GM23338 (cell line): ENCODE results near the gene TDO2. TPM values are rescaled to one million over a fixed set of nuclear protein-coding genes. Genes with fewer than 3 reads are reported as not detected.

Experiments
- ATAC-seq: fragments of 200-7000 bp; cut with Tn5 transposase; 3 replicates; pipeline ENCODE4 v1.9.1; 2020
- DNase-seq: peaks from one replicate; pipeline ENCODE4 v3.0.0-alpha.2; 2015; ENCODE audit warnings: low spot score
- H2AFZ ChIP-seq: fragments of 200-600 bp; sonication (generic); 2 replicates; pipeline ENCODE4 v1.8.0; 2016; ENCODE audit warnings: antibody characterized with exemption, mild to moderate bottlenecking, moderate library complexity
- H3F3A ChIP-seq: fragments of 200-600 bp; sonication (generic); replicated peaks from 2 replicates; pipeline ENCODE4 v1.8.0; 2017; ENCODE audit warnings: antibody characterized with exemption, mixed run types, low read depth
- H3K27ac ChIP-seq: fragments of 200-600 bp; sonication (generic); 2 replicates; pipeline ENCODE4 v1.6.1; 2016; ENCODE audit warnings: low read depth
- H3K27me3 ChIP-seq: fragments of 200-600 bp; sonication (generic); 2 replicates; pipeline ENCODE4 v1.8.0; 2016; ENCODE audit warnings: mild to moderate bottlenecking, mixed run types, moderate library complexity; ENCODE audit not compliant: insufficient read depth
- H3K36me3 ChIP-seq: fragments of 200-600 bp; sonication (generic); 2 replicates; pipeline ENCODE4 v1.8.0; 2016; ENCODE audit warnings: mild to moderate bottlenecking; ENCODE audit not compliant: insufficient read depth
- H3K4me1 ChIP-seq: fragments of 200-600 bp; sonication (generic); 2 replicates; pipeline ENCODE4 v1.8.0; 2016; ENCODE audit warnings: mild to moderate bottlenecking, moderate library complexity; ENCODE audit not compliant: insufficient read depth
- H3K4me2 ChIP-seq: fragments of 200-600 bp; sonication (generic); 2 replicates; pipeline ENCODE4 v1.7.1; 2017; ENCODE audit warnings: mixed run types
- H3K4me3 ChIP-seq: fragments of 200-600 bp; sonication (generic); 2 replicates; pipeline ENCODE4 v1.6.1; 2016; ENCODE audit warnings: mixed run types
- H3K79me2 ChIP-seq: fragments of 200-600 bp; sonication (generic); replicated peaks from 2 replicates; pipeline ENCODE4 v1.8.0; 2017; ENCODE audit warnings: mild to moderate bottlenecking; ENCODE audit not compliant: insufficient read depth
- H3K9me2 ChIP-seq: fragments of 200-600 bp; sonication (generic); 2 replicates; pipeline ENCODE4 v1.8.0; 2017; ENCODE audit not compliant: insufficient read depth
- H4K20me1 ChIP-seq: fragments of 200-600 bp; sonication (generic); replicated peaks from 2 replicates; pipeline ENCODE4 v1.8.0; 2017; ENCODE audit warnings: mild to moderate bottlenecking; ENCODE audit not compliant: insufficient read depth
- H3K27ac Mint-ChIP-seq: 2 replicates; pipeline ENCODE4 v1.8.0; 2020; ENCODE audit warnings: inconsistent platforms, mild to moderate bottlenecking, moderate library complexity, mixed read lengths
- H3K27me3 Mint-ChIP-seq: 3 replicates; pipeline ENCODE4 v1.8.0; 2022; ENCODE audit warnings: low read depth, mild to moderate bottlenecking, moderate library complexity, mixed read lengths, inconsistent platforms; ENCODE audit not compliant: insufficient read depth, poor library complexity
- H3K36me3 Mint-ChIP-seq: 3 replicates; pipeline ENCODE4 v1.8.0; 2021; ENCODE audit warnings: low read depth, mild to moderate bottlenecking, inconsistent platforms, moderate library complexity, mixed read lengths
- H3K4me1 Mint-ChIP-seq: 3 replicates; pipeline ENCODE4 v1.8.0; 2020; ENCODE audit warnings: mild to moderate bottlenecking, inconsistent platforms, mixed read lengths
- H3K4me3 Mint-ChIP-seq: 3 replicates; pipeline ENCODE4 v1.8.0; 2021; ENCODE audit warnings: moderate library complexity, mild to moderate bottlenecking, inconsistent platforms, mixed read lengths
- H3K9me3 Mint-ChIP-seq: 3 replicates; pipeline ENCODE4 v1.8.0; 2020; ENCODE audit warnings: moderate library complexity, mild to moderate bottlenecking, inconsistent platforms, mixed read lengths
- CREB1 ChIP-seq: fragments of 250-450 bp; sonication (Bioruptor Pico); IDR thresholded peaks from 2 replicates; pipeline ENCODE4 v1.5.0; 2020; ENCODE audit warnings: low read depth, mild to moderate bottlenecking, moderate library complexity
- EZH2 ChIP-seq: fragments of 200-600 bp; sonication (generic); IDR thresholded peaks from one replicate; pipeline ENCODE4 v1.8.0; 2017; ENCODE audit warnings: antibody characterized with exemption, mild to moderate bottlenecking, low read depth; ENCODE audit not compliant: unreplicated experiment
- EZH2phosphoT487 ChIP-seq: fragments of 200-600 bp; sonication (generic); IDR thresholded peaks from one replicate; pipeline ENCODE4 v1.8.1; 2018; ENCODE audit warnings: antibody characterized with exemption; ENCODE audit not compliant: unreplicated experiment
- JUNB ChIP-seq: IDR thresholded peaks from one replicate; pipeline ENCODE4 v1.6.1; 2016; ENCODE audit warnings: antibody characterized with exemption; ENCODE audit not compliant: unreplicated experiment
- NANOG ChIP-seq: IDR thresholded peaks from 2 replicates; pipeline ENCODE4 v1.6.1; 2016; ENCODE audit warnings: antibody characterized with exemption, borderline replicate concordance
- POLR2AphosphoS5 ChIP-seq: IDR thresholded peaks from 2 replicates; pipeline ENCODE4 v1.6.1; 2016; ENCODE audit warnings: antibody characterized with exemption, low read depth
- STAT1 ChIP-seq: IDR thresholded peaks from one replicate; pipeline ENCODE4 v1.6.1; 2016; ENCODE audit warnings: antibody characterized with exemption; ENCODE audit not compliant: unreplicated experiment
- ZNF114 ChIP-seq: fragments of 250-450 bp; sonication (Bioruptor Pico); IDR thresholded peaks from 2 replicates; pipeline ENCODE4 v1.5.0; 2020; ENCODE audit warnings: mild to moderate bottlenecking, moderate library complexity
- ZNF331 ChIP-seq: fragments of 250-450 bp; sonication (Bioruptor Pico); IDR thresholded peaks from 2 replicates; pipeline ENCODE4 v1.5.0; 2020; ENCODE audit warnings: low read depth, mild to moderate bottlenecking, moderate library complexity
- polyA plus RNA-seq: library from polyadenylated mRNA; unstranded; fragments of >200 nt; fragmentation: Nextera tagmentation; extraction: Ambion mirVana; gene quantifications from 2 replicates; pipeline ENCODE4 v1.2.1, GENCODE V29; 2016
- total RNA-seq: library from RNA; depleted of rRNA; stranded (reverse); fragments of >200 nt; shearing (Covaris generic); gene quantifications from 2 replicates; pipeline ENCODE4 v1.2.3, GENCODE V29; 2014
- TF ChIP-seq, protein P1 (sequence below): IDR thresholded peaks from 2 replicates; pipeline ENCODE4 v1.6.1; 2016; ENCODE audit warnings: antibody characterized with exemption
- TF ChIP-seq, protein P2 (sequence below): fragments of 250-450 bp; sonication (Bioruptor Pico); IDR thresholded peaks from 2 replicates; pipeline ENCODE4 v1.5.0; 2020; ENCODE audit warnings: mild to moderate bottlenecking, moderate library complexity
- TF ChIP-seq, protein P3 (sequence below), 2 experiments: fragments of 200-600 bp in 1 of 2; sonication (generic) in 1 of 2; conservative IDR thresholded peaks; 2 replicates each; pipeline versions ENCODE4 v1.5.1 to v1.6.1; 2016 to 2017; ENCODE audit warnings: antibody characterized with exemption in 2 of 2, low read depth in 2 of 2, mild to moderate bottlenecking in 2 of 2, moderate library complexity in 1 of 2
- TF ChIP-seq, protein P4 (sequence below): IDR thresholded peaks from one replicate; pipeline ENCODE4 v1.6.1; 2018; ENCODE audit warnings: antibody characterized with exemption; ENCODE audit not compliant: unreplicated experiment

The TDO2 gene
- total and polyA plus RNA-seq, 2 experiments from 2014 or later = 0.10 TPM; not detected in 1

DNA sequence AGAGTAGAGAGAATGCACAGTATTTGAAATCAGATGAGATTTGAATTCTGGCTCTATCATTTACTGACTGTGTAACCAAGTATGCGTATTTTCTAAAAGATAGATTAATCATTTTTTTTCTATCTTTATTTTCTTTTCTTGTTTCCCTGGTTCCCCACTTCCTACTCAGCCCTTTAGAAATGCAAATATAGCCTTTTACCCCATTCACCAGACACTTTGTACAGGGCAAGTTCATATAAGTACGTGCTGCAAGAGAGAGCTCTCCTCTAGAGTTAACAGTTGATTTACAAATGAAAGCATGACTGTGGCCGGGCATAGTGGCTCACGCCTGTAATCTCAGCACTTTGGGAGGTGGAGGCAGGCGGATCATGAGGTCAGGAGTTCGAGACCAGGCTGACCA lies 17.8 kb upstream of the TDO2 start:
- Histone ChIP-seq H3K4me3 (no peak overlapping the region), H2AFZ (no peak overlapping the region), H3F3A (no peaks in the 10 kb centered on the region), H3K27ac (no peak overlapping the region), H3K4me1 (no peaks in the 10 kb centered on the region), H3K27me3 (no peaks in the 10 kb centered on the region), H3K79me2 (no peaks in the 10 kb centered on the region), H3K4me2 (no peak overlapping the region), H3K9me2 (no peaks in the 10 kb centered on the region; the same call in 1 of the 2 replicates), H3K36me3 (no peaks in the 10 kb centered on the region), H4K20me1 (no peaks in the 10 kb centered on the region)
- Mint-ChIP-seq H3K4me1 (peaks cover 3% of the 10 kb centered on the region; the same call in 2 of the 3 replicates), H3K27me3 (no peaks in the 10 kb centered on the region), H3K36me3 (peaks cover 21% of the 10 kb centered on the region), H3K9me3 (peaks cover 23% of the 10 kb centered on the region), H3K4me3 (no peak overlapping the region), H3K27ac (no peak overlapping the region)
- DNase-seq = no peak
- ATAC-seq = no peak
- TF ChIP-seq CREB1 = no peak
- no peak for TF ChIP-seq EZH2phosphoT487
- no peak for TF ChIP-seq POLR2AphosphoS5
- TF ChIP-seq, protein P1, sequence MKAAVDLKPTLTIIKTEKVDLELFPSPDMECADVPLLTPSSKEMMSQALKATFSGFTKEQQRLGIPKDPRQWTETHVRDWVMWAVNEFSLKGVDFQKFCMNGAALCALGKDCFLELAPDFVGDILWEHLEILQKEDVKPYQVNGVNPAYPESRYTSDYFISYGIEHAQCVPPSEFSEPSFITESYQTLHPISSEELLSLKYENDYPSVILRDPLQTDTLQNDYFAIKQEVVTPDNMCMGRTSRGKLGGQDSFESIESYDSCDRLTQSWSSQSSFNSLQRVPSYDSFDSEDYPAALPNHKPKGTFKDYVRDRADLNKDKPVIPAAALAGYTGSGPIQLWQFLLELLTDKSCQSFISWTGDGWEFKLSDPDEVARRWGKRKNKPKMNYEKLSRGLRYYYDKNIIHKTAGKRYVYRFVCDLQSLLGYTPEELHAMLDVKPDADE = no peak
- TF ChIP-seq ZNF114 (CRISPR knock-in tag) = no peak
- no peak for TF ChIP-seq JUNB
- TF ChIP-seq, protein P2, sequence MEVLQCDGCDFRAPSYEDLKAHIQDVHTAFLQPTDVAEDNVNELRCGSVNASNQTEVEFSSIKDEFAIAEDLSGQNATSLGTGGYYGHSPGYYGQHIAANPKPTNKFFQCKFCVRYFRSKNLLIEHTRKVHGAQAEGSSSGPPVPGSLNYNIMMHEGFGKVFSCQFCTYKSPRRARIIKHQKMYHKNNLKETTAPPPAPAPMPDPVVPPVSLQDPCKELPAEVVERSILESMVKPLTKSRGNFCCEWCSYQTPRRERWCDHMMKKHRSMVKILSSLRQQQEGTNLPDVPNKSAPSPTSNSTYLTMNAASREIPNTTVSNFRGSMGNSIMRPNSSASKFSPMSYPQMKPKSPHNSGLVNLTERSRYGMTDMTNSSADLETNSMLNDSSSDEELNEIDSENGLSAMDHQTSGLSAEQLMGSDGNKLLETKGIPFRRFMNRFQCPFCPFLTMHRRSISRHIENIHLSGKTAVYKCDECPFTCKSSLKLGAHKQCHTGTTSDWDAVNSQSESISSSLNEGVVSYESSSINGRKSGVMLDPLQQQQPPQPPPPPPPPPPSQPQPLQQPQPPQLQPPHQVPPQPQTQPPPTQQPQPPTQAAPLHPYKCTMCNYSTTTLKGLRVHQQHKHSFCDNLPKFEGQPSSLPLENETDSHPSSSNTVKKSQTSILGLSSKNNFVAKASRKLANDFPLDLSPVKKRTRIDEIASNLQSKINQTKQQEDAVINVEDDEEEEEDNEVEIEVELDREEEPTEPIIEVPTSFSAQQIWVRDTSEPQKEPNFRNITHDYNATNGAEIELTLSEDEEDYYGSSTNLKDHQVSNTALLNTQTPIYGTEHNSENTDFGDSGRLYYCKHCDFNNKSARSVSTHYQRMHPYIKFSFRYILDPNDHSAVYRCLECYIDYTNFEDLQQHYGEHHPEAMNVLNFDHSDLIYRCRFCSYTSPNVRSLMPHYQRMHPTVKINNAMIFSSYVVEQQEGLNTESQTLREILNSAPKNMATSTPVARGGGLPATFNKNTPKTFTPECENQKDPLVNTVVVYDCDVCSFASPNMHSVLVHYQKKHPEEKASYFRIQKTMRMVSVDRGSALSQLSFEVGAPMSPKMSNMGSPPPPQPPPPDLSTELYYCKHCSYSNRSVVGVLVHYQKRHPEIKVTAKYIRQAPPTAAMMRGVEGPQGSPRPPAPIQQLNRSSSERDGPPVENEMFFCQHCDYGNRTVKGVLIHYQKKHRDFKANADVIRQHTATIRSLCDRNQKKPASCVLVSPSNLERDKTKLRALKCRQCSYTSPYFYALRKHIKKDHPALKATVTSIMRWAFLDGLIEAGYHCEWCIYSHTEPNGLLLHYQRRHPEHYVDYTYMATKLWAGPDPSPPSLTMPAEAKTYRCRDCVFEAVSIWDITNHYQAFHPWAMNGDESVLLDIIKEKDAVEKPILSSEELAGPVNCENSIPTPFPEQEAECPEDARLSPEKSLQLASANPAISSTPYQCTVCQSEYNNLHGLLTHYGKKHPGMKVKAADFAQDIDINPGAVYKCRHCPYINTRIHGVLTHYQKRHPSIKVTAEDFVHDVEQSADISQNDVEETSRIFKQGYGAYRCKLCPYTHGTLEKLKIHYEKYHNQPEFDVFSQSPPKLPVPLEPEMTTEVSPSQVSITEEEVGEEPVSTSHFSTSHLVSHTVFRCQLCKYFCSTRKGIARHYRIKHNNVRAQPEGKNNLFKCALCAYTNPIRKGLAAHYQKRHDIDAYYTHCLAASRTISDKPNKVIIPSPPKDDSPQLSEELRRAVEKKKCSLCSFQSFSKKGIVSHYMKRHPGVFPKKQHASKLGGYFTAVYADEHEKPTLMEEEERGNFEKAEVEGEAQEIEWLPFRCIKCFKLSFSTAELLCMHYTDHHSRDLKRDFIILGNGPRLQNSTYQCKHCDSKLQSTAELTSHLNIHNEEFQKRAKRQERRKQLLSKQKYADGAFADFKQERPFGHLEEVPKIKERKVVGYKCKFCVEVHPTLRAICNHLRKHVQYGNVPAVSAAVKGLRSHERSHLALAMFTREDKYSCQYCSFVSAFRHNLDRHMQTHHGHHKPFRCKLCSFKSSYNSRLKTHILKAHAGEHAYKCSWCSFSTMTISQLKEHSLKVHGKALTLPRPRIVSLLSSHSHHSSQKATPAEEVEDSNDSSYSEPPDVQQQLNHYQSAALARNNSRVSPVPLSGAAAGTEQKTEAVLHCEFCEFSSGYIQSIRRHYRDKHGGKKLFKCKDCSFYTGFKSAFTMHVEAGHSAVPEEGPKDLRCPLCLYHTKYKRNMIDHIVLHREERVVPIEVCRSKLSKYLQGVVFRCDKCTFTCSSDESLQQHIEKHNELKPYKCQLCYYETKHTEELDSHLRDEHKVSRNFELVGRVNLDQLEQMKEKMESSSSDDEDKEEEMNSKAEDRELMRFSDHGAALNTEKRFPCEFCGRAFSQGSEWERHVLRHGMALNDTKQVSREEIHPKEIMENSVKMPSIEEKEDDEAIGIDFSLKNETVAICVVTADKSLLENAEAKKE (CRISPR knock-in tag) = no peak
- TF ChIP-seq, protein P3, sequence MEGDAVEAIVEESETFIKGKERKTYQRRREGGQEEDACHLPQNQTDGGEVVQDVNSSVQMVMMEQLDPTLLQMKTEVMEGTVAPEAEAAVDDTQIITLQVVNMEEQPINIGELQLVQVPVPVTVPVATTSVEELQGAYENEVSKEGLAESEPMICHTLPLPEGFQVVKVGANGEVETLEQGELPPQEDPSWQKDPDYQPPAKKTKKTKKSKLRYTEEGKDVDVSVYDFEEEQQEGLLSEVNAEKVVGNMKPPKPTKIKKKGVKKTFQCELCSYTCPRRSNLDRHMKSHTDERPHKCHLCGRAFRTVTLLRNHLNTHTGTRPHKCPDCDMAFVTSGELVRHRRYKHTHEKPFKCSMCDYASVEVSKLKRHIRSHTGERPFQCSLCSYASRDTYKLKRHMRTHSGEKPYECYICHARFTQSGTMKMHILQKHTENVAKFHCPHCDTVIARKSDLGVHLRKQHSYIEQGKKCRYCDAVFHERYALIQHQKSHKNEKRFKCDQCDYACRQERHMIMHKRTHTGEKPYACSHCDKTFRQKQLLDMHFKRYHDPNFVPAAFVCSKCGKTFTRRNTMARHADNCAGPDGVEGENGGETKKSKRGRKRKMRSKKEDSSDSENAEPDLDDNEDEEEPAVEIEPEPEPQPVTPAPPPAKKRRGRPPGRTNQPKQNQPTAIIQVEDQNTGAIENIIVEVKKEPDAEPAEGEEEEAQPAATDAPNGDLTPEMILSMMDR (conservative IDR thresholded peaks at IDR 0.05; ENCODE audit: low read depth in 2 of 2) = no peak
- no peak for TF ChIP-seq EZH2
- TF ChIP-seq ZNF331 (CRISPR knock-in tag) = no peak
- no peak for TF ChIP-seq STAT1
- TF ChIP-seq, protein P4, sequence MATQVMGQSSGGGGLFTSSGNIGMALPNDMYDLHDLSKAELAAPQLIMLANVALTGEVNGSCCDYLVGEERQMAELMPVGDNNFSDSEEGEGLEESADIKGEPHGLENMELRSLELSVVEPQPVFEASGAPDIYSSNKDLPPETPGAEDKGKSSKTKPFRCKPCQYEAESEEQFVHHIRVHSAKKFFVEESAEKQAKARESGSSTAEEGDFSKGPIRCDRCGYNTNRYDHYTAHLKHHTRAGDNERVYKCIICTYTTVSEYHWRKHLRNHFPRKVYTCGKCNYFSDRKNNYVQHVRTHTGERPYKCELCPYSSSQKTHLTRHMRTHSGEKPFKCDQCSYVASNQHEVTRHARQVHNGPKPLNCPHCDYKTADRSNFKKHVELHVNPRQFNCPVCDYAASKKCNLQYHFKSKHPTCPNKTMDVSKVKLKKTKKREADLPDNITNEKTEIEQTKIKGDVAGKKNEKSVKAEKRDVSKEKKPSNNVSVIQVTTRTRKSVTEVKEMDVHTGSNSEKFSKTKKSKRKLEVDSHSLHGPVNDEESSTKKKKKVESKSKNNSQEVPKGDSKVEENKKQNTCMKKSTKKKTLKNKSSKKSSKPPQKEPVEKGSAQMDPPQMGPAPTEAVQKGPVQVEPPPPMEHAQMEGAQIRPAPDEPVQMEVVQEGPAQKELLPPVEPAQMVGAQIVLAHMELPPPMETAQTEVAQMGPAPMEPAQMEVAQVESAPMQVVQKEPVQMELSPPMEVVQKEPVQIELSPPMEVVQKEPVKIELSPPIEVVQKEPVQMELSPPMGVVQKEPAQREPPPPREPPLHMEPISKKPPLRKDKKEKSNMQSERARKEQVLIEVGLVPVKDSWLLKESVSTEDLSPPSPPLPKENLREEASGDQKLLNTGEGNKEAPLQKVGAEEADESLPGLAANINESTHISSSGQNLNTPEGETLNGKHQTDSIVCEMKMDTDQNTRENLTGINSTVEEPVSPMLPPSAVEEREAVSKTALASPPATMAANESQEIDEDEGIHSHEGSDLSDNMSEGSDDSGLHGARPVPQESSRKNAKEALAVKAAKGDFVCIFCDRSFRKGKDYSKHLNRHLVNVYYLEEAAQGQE = no peak
- no peak for TF ChIP-seq NANOG
